NOMO-1 (cell line): ENCODE measurements around the gene DCHS2.

Experiments used
- DNase-seq, 2 experiments: peaks; one replicate each; lab custom pipeline; 2025; ENCODE audit not compliant: unreplicated experiment in 2 of 2; lab: John Stamatoyannopoulos, UW

Gene DCHS2

GRCh38 chr4:154399259-154399974 is 92.2 kb downstream of the DCHS2 start:
- no peak for DNase-seq

- no peak for DNase-seq
Observed at GRCh38 chr4:154390324-154390723, 101.3 kb downstream of the DCHS2 start.

- DNase-seq: no peak
Observed at GRCh38 chr4:154389148-154389547, 102.5 kb downstream of the DCHS2 start.

- DNase-seq: no peak
Observed at GRCh38 chr4:154384012-154384411, 107.6 kb downstream of the DCHS2 start.

GRCh38 chr4:154376486-154376885 is 115.1 kb downstream of the DCHS2 start:
- no peak for DNase-seq

GRCh38 chr4:154368060-154368459 is 123.5 kb downstream of the DCHS2 start:
- DNase-seq: peak in 1 of 2 experiments; percentile 21

GRCh38 chr4:154367659-154368058 is 123.9 kb downstream of the DCHS2 start:
- DNase-seq: no peak

- DNase-seq: no peak
Observed at GRCh38 chr4:154366956-154367355, 124.6 kb downstream of the DCHS2 start.

GRCh38 chr4:154364066-154364845 is 127.3 kb downstream of the DCHS2 start:
- DNase-seq: no peak

GRCh38 chr4:154361450-154361849 is 130.1 kb downstream of the DCHS2 start:
- DNase-seq: no peak

GRCh38 chr4:154360491-154360890 is 131.1 kb downstream of the DCHS2 start:
- DNase-seq: no peak

- no peak for DNase-seq
Observed at GRCh38 chr4:154354883-154355282, 136.7 kb downstream of the DCHS2 start.

- DNase-seq: no peak
Observed at GRCh38 chr4:154349829-154350228, 141.8 kb downstream of the DCHS2 start.

GRCh38 chr4:154348657-154349056 is 142.9 kb downstream of the DCHS2 start:
- no peak for DNase-seq

- DNase-seq: no peak
Observed at GRCh38 chr4:154345359-154345758, 146.2 kb downstream of the DCHS2 start.

GRCh38 chr4:154344686-154345085 is 146.9 kb downstream of the DCHS2 start:
- no peak for DNase-seq

- DNase-seq: no peak
Observed at GRCh38 chr4:154343651-154344050, 147.9 kb downstream of the DCHS2 start.

- no peak for DNase-seq
Observed at GRCh38 chr4:154341448-154341847, 150.2 kb downstream of the DCHS2 start.

- DNase-seq: no peak
Observed at GRCh38 chr4:154335588-154335987, 156.0 kb downstream of the DCHS2 start.

- DNase-seq: peak; percentile 48 to 54
Observed at GRCh38 chr4:154332681-154333421, 158.7 kb downstream of the DCHS2 start.

- DNase-seq: no peak
Observed at GRCh38 chr4:154329939-154330338, 161.7 kb downstream of the DCHS2 start.
